HT-29 (cell line): ENCODE results near the gene WDR76. TPM values are rescaled to one million over a fixed set of nuclear protein-coding genes. Genes with fewer than 3 reads are reported as not detected.

ENCODE experiments used
- DNase-seq: peaks from one replicate; pipeline ENCODE4 v3.0.0-alpha.2; 2015; ENCODE audit warnings: low spot score
- small RNA-seq: library from RNA; depleted of rRNA; stranded (forward); fragments of <200 nt; gene quantifications from one replicate; pipeline ENCODE3, GENCODE V24; 2014
- total RNA-seq: library from RNA; depleted of rRNA; stranded (reverse); fragments of >200 nt; shearing (Covaris generic); gene quantifications from 2 replicates; pipeline ENCODE4 v1.2.3, GENCODE V29; 2014; rRNA removed

WDR76 gene
- total RNA-seq, 1 experiment from 2014 or later, result 11.5 TPM

DNA sequence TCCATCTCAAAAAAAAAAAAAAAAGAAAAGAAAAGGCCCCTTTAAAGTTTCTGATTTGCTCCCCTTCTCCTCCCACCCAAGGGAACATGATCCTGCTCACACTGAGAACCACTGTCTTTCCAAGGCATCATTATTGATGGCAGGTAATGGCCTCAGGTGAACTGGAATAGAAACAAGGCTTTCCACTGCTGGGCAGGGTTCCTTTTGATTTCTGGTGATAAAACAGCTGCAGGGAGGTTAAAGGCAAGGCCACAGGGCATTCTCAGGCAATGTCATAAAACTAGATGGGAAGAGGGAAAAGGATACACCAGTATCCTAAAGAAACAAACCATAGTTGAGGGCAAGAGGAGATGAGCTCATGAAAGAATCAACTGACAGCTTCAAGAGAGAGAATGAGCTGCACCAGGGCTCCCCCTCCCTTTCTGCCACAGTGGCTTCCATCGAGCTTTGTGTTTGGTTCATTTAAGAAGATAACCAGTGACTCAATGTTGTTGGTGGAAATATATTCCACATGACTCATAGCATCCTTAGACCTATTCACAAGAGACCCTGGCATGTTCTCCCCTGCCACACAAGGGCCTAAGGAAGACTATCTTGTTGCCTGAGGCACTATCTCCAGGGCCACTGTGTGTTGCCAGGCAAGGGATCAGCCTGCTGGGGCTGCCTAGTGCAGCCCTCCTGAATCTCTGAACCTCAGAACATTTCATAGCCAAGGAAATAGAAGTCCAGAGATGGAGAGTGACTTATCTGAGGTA lies 86.4 kb downstream of the WDR76 start:
- peak; percentile 42 for DNase-seq

- no peak for DNase-seq
Measured at GRCh38 chr15:43913941-43914340, 87.1 kb downstream of the WDR76 start.

GRCh38 chr15:43915631-43916325 lies 89.0 kb downstream of the WDR76 start:
- DNase-seq, result no peak

GRCh38 chr15:43916326-43916660 lies 89.5 kb downstream of the WDR76 start:
- DNase-seq, result no peak

Small RNAs within 50 kb of the gene (small RNA-seq; reads per million reads assigned to genes)
- gene MIR1282 (not detected), gene RF00019 (not detected)

Other genes with a start within 250 kb of the WDR76 start
- gene PPIP5K1, start 236.8 kb upstream of the WDR76 start, total RNA-seq, result 51.8 and 62.5 TPM in 2 replicates
- 2.6 and 7.6 TPM in 2 replicates for gene CKMT1B, start 233.0 kb upstream of the WDR76 start, total RNA-seq
- 0.18 TPM in 1 of 2 replicates, not detected in the other for gene STRC, start 208.2 kb upstream of the WDR76 start, total RNA-seq
- 2.9 and 5.0 TPM in 2 replicates for gene CATSPER2, start 178.2 kb upstream of the WDR76 start, total RNA-seq
- 1.9 and 2.7 TPM in 2 replicates for gene CKMT1A, start 133.1 kb upstream of the WDR76 start, total RNA-seq
- gene PDIA3, start 80.6 kb upstream of the WDR76 start, total RNA-seq, result 560 and 640 TPM in 2 replicates
- gene ELL3, start 50.0 kb upstream of the WDR76 start, total RNA-seq, result 94.9 and 101 TPM in 2 replicates
- 758 and 789 TPM in 2 replicates for gene SERF2, start 34.7 kb upstream of the WDR76 start, total RNA-seq
- gene SERINC4, start 26.8 kb upstream of the WDR76 start, total RNA-seq, result not detected in 2 replicates
- 16.9 and 18.8 TPM in 2 replicates for gene HYPK, start 26.4 kb upstream of the WDR76 start, total RNA-seq
- 10.9 TPM in 2 replicates for gene MFAP1, start 2.3 kb upstream of the WDR76 start, total RNA-seq